NCI-H2196 treated with DMSO at 0.1 percent for 48 hours (cell line): ENCODE data around the gene RAB5IF.
A peak's percentile ranks its signal among the peaks of the same experiment; 100 is the strongest.
"Not testable (repeated sequence)": the region's sequence is repeated elsewhere in the genome, so short reads cannot be mapped to it uniquely, and the experiment has no call there.

Experiments used
- DNase-seq: peaks from one replicate; lab custom pipeline; 2025; ENCODE audit not compliant: unreplicated experiment; lab: John Stamatoyannopoulos, UW

The RAB5IF gene

DNA sequence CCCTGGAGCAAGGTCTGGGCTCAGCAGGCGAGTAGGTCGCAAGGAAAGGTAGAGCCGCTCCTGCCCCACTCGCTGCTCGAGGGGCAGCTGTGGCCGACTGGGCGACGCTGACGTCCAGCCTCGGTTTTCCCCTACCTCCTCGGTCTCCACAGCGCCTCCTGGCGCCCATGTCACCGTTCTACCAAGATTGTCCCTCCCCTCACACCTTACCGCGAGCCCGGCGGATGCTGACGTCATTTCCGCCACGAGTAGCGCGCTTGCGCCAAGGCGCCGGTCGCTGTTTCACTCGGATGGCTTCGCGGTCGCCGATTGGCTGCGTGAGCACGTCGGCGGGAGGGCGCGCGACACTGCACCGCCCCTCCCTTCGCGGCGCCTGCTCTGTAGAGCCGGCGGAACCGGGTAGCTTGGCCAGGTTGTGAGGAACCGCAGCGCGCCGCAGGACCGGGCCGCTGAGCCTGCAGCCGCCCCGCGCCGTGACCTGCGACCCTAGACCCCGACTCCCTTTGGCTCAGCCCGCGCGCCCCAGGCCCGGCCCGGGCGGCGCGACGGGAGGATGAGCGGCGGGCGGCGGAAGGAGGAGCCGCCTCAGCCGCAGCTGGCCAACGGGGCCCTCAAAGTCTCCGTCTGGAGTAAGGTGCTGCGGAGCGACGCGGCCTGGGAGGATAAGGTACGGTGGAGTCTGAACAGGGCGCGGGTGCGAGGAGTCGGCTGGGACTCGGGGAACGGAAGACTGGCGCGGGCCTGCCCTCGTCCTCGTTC is at the start of gene RAB5IF:
Gene RAB5IF, plus strand, starts transcription at position 381 of the 759 bp plus-strand sequence. Its CDS starts 173 bp downstream, at position 554.
- peak; percentile 93 for DNase-seq

GRCh38 chr20:36562724-36563123 is 42.9 kb upstream of the RAB5IF start:
- DNase-seq: no peak

DNA sequence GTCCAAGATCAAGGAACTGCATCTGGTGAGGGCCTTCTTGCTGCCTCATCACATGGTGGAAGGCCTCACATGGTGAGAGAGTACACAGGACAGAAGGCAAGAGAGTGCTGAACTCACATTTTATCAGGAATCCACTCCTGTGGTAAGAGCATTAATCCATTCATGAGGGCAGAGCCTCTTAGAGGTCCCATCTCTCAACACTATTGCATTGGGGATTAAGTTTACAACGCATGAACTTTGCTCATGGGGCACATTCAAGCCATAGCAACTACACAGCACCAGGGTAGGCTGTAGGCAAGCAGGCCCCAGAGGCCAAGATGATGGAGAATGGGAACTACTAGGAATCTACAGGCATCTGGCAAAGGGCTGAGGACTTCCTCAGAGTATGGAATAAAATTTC is 42.2 kb upstream of the RAB5IF start:
- DNase-seq: no peak

DNA sequence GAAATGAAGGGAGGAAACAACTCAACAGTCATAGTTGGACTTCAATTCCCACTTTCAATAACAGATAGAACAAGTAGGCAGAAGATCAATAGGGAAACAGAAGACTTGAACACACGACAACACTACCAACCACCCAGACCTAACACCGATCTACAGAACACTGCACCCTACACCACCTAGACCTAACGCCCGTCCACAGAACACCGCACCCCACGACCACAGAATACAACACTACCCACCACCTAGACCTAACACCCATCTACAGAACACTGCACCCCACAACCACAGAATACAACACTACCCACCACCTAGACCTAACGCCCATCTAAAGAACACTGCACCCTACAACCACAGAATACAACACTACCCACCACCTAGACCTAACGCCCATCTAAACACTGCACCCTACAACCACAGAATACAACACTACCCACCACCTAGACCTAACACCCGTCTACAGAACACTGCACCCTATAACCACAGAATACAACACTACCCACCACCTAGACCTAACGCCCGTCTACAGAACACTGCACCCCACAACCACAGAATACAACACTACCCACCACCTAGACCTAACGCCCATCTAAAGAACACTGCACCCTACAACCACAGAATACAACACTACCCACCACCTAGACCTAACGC is 41.4 kb upstream of the RAB5IF start:
- DNase-seq: not testable (repeated sequence)

DNA sequence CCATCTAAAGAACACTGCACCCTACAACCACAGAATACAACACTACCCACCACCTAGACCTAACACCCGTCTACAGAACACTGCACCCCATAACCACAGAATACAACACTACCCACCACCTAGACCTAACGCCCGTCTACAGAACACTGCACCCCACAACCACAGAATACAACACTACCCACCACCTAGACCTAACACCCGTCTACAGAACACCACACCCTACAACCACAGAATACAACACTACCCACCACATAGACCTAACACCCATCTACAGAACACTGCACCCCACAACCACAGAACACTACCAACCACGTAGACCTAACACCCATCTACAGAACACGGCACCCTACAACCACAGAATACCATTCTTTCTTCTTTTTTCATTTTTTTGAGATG is 40.9 kb upstream of the RAB5IF start:
- DNase-seq: not testable (repeated sequence)

DNA sequence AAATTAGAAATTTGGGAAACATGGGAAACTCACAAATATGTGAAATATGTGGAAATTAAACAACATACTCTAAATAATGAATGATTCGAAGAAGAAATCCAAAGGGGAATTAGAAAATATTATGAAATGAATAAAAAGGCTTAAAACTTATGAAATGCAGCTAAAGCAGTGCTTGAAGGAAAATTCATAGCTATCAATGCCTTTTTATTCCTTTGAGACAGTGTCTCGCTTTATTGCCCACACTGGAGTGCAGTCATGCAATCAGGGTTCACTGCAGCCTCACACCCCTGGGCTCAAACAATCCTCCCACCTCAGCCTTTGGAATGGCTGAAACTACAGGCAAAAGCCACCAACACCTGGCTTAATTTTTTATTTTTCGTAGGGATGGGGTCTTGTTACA is 40.1 kb upstream of the RAB5IF start:
- DNase-seq: no peak

GRCh38 chr20:36569847-36570429 is 35.6 kb upstream of the RAB5IF start:
- no peak for DNase-seq

DNA sequence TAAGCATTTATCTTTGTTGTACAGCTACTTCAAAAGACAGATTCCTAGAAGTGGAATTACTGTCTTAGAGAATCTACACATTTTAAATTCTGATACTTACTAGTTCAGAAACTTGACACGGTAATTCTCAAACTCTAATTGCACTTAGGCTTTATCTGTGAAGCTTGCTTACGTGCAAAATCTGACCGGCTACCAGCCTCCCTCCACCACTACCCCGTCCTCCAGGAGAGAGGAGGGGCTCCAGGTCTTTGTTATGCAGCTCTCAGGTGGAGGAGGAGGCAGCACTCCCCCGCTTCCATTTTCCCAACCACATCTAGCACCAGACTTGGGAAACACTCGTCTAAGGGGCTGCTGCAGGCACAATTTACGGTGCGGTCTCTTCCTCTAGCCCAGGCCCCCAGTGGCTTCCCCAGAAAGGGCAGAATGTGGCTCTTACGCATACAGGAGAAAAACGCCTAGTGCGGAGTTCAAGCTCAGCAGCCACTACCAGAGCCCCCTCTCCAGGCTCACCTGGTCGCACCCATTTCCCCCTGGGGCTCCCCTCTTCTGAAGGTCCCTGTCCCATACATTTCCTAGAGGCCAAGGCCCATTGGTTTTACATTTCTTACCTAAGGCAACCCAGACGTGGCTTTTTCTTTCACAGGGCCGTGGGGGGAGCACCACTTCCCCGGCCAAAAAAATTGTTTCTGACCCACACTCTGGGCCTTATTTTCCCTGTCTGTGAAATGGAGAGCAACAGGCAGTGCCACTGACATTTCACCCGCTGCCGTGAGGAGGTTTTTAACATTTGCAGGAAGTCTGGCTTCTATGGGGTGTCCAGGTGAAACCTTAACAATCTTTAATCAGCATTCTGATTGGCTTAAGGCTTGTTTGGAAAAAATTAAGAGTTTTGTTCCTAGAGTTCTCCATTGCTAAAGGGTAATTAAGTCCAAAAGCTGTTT is 33.7 kb upstream of the RAB5IF start:
- no peak for DNase-seq

DNA sequence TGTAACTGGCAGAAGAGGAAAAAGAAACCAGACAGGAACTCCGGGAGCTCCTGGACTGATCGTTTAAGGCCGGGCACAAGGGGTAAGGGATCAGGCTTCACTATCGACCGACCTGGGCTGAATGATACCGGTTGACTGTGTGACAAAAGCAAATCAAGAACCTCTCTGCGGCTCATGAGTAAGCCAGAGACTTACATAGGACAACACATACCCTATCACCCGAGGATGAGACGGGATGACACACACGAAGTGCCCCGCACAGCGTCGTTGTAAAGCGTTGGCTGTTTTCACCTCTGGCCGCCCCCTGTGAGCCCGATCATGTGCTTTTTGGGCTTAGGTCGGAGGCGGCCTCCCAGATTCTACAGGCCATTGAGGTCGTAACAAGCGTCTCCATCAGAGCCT is 32.9 kb upstream of the RAB5IF start:
- no peak for DNase-seq

GRCh38 chr20:36573103-36573797 is 32.3 kb upstream of the RAB5IF start, which contains the start of gene TGIF2:
Gene TGIF2, plus strand, starts transcription at chr20:36573597. Its CDS starts 5,178 bp downstream, at chr20:36578775.
- no peak for DNase-seq

GRCh38 chr20:36573798-36574365 is 31.7 kb upstream of the RAB5IF start:
- no peak for DNase-seq

DNA sequence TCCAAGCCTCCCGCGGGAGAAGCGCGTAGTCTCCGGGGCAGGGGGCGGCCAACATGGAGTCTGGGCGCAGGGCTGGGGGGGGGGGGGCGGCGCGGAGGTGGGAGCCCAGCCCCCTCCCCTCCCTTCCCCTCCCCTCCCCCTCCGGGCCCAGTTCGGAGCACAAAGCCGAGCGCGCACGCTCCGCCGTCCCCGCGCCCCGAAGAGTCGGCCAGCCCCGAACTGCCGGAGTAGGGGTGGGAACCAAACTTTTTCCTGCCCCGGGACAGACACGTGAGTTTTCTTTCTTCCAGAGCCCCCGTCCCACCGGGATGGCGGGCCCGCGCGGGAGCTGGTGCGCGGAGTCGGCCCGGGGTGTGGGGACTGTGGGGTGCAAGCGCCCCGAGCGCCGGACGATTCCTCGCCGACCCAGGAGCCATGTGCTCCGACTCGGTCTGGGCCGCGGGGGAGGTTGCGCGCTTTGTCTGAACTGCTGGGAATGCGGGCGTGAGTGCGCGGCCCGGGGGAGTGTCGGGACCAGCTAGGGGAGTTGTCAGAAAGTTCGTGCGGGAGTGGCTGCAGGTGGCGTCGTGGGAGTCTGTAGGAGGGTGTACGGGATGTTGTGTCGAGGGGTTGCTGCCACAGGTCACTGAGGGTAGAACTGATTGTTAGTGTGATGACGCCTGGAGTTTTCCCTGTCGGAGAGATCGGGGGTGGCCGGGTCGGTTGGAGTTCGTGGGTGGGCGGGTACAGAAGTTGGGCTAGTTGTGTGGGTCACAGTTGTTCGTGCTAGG is 31.0 kb upstream of the RAB5IF start:
- DNase-seq: no peak

DNA sequence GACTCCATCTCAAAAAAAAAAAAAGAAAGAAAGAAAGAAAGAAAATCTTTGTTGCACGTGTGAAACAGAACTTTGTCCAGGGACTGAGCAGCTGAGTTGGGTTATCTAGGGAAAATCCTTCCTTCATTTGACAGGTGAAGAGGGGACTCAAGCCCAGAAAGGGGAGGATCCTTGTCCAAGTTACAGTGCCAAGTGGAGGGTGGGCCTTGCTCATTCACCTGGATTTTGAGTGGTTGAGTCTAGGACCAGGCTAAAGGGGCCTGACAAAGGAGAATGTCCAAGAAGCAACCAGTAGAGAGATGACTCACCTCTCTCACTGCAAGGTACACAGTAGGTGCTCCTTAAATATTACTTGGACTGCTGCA is 29.5 kb upstream of the RAB5IF start:
- no peak for DNase-seq

GRCh38 chr20:36578356-36579041 is 27.1 kb upstream of the RAB5IF start:
- DNase-seq: no peak

GRCh38 chr20:36579996-36580545 is 25.5 kb upstream of the RAB5IF start:
- DNase-seq: no peak

DNA sequence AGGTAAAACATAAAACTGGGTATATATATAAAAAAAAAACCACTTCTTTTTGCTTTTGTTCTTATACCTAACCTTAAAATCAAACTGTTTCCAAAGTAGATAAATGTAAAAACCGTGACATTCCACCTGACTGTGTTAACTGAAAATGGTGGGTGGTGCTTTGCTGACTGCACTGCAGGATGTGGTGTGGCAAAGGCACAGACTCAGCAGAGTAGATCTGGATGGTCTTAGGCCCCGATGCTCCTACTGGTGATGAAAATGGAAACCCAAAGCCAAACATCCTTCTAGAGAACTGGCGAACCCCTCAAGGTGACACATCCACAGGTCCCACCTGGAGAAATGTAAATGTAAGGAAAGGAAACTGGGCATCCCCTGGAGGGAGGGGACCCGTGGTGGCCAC is 23.3 kb upstream of the RAB5IF start:
- DNase-seq: no peak

DNA sequence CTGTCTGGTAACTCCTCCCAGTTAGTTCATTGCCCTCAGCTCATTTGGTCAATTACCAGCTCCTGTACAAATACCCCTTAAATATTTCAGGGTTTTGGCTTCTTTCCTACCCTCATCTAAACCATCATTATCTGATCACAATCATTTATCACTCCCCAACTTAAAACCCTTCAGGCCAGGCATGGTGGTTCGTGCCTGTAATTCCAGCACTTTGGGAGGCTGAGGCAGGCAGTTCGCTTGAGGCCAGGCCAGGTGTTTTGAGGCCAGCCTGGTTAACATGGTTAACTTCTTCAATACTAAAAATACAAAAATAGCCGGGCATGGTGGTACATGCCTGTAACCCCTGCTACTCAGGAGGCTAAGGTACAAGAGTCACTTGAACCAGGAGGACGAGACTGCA is 22.8 kb upstream of the RAB5IF start:
- DNase-seq: no peak

GRCh38 chr20:36584018-36584481 is 21.5 kb upstream of the RAB5IF start:
- no peak for DNase-seq
